ENCODE measurements around the gene NFX1.

NFX1 gene

GRCh38 chr9:33249983-33250382 is 40.3 kb upstream of the NFX1 start:
- H3K79me1 ChIP-seq (replicated peaks; ENCODE audit: low read length, poor library complexity, severe bottlenecking): peaks cover 3% of the 10 kb centered on the region

GRCh38 chr9:33250458-33250995 is 39.8 kb upstream of the NFX1 start:
- no peak overlapping the region for H3K4me3 ChIP-seq (ENCODE audit: insufficient read depth in 1 of 2, low read depth in 1 of 2, low read length in 2 of 2)
- H3K18ac ChIP-seq (ENCODE audit: low read depth in 1 of 2, low read length in 2 of 2): no peak overlapping the region
- H4K91ac ChIP-seq (ENCODE audit: low read length): no peak overlapping the region
- no peak overlapping the region for H3K27ac ChIP-seq (ENCODE audit: low read length, poor library complexity, severe bottlenecking)
- no peak overlapping the region for H2BK5ac ChIP-seq (ENCODE audit: low read depth, low read length, poor library complexity, severe bottlenecking)
- peaks cover 28 to 43% of the 10 kb centered on the region in 2 experiments for H3K36me3 ChIP-seq (ENCODE audit: control insufficient read depth in 1 of 2, insufficient read depth in 2 of 2, low read depth in 1 of 2, low read length in 2 of 2)
- no peak overlapping the region for H2BK120ac ChIP-seq (ENCODE audit: low read depth, low read length)
- no peak overlapping the region for H2BK15ac ChIP-seq (ENCODE audit: low read depth, poor library complexity, severe bottlenecking)
- H2BK12ac ChIP-seq (ENCODE audit: low read length in 2 of 2): peak overlapping the region in 1 of 2 experiments; percentile 39
- H3K9ac ChIP-seq (ENCODE audit: low read length): peak overlapping the region; percentile 78
- peak; percentile 60 for DNase-seq
- H3K27me3 ChIP-seq (ENCODE audit: control insufficient read depth in 1 of 2, insufficient read depth in 1 of 2, low read length in 2 of 2): no peaks in the 10 kb centered on the region
- peaks cover 3% of the 10 kb centered on the region for H3K4me1 ChIP-seq (ENCODE audit: control insufficient read depth, insufficient read depth, low read depth, low read length)
- no peak overlapping the region for H2AFZ ChIP-seq (ENCODE audit: low read depth, low read length)
- no peak overlapping the region for H2AK5ac ChIP-seq (ENCODE audit: low read length, severe bottlenecking)
- H3K14ac ChIP-seq (ENCODE audit: low read length in 2 of 2): no peak overlapping the region
- WGBS: no CpG with 5 or more reads among the region's 1 CpG
- H3K79me1 ChIP-seq (replicated peaks; ENCODE audit: low read length, poor library complexity, severe bottlenecking): peaks cover 3% of the 10 kb centered on the region
- no peak overlapping the region for H3K4ac ChIP-seq (ENCODE audit: low read depth in 1 of 2, low read length in 2 of 2)
- H3K9me3 ChIP-seq (ENCODE audit: control insufficient read depth, low read length): no peaks in the 10 kb centered on the region
- H3K23ac ChIP-seq (ENCODE audit: low read length in 2 of 2): no peak overlapping the region
- H4K8ac ChIP-seq (ENCODE audit: low read length): no peak overlapping the region
- H3K4me2 ChIP-seq (ENCODE audit: low read length, poor library complexity, severe bottlenecking): no peak overlapping the region

More at GRCh38 chr9:33249983-33250382, 40.3 kb upstream of the NFX1 start:
- DNase-seq: no peak
- H2BK15ac ChIP-seq (ENCODE audit: low read depth, poor library complexity, severe bottlenecking): no peak overlapping the region
- no peak overlapping the region for H3K4ac ChIP-seq (ENCODE audit: low read depth in 1 of 2, low read length in 2 of 2)
- H3K23ac ChIP-seq (ENCODE audit: low read length in 2 of 2): no peak overlapping the region
- H3K4me3 ChIP-seq (ENCODE audit: insufficient read depth in 1 of 2, low read depth in 1 of 2, low read length in 2 of 2): no peak overlapping the region
- no peak overlapping the region for H2BK120ac ChIP-seq (ENCODE audit: low read depth, low read length)
- no peak overlapping the region for H4K8ac ChIP-seq (ENCODE audit: low read length)
- no peak overlapping the region for H3K18ac ChIP-seq (ENCODE audit: low read depth in 1 of 2, low read length in 2 of 2)
- H3K9me3 ChIP-seq (ENCODE audit: control insufficient read depth, low read length): no peaks in the 10 kb centered on the region
- H2AK5ac ChIP-seq (ENCODE audit: low read length, severe bottlenecking): no peak overlapping the region
- peaks cover 6% of the 10 kb centered on the region for H3K4me1 ChIP-seq (ENCODE audit: control insufficient read depth, insufficient read depth, low read depth, low read length)
- H3K36me3 ChIP-seq (ENCODE audit: control insufficient read depth in 1 of 2, insufficient read depth in 2 of 2, low read depth in 1 of 2, low read length in 2 of 2): peaks cover 23 to 37% of the 10 kb centered on the region in 2 experiments
- H3K27me3 ChIP-seq (ENCODE audit: control insufficient read depth in 1 of 2, insufficient read depth in 1 of 2, low read length in 2 of 2): no peaks in the 10 kb centered on the region
- H2BK12ac ChIP-seq (ENCODE audit: low read length in 2 of 2): no peak overlapping the region
- H3K9ac ChIP-seq (ENCODE audit: low read length): peak overlapping the region; percentile 78
- 94% methylated on average over 2 of the region's 2 CpGs for WGBS
- H3K4me2 ChIP-seq (ENCODE audit: low read length, poor library complexity, severe bottlenecking): no peak overlapping the region
- H4K91ac ChIP-seq (ENCODE audit: low read length): no peak overlapping the region
- no peak overlapping the region for H2AFZ ChIP-seq (ENCODE audit: low read depth, low read length)
- H2BK5ac ChIP-seq (ENCODE audit: low read depth, low read length, poor library complexity, severe bottlenecking): no peak overlapping the region
- no peak overlapping the region for H3K27ac ChIP-seq (ENCODE audit: low read length, poor library complexity, severe bottlenecking)
- no peak overlapping the region for H3K14ac ChIP-seq (ENCODE audit: low read length in 2 of 2)

DNA sequence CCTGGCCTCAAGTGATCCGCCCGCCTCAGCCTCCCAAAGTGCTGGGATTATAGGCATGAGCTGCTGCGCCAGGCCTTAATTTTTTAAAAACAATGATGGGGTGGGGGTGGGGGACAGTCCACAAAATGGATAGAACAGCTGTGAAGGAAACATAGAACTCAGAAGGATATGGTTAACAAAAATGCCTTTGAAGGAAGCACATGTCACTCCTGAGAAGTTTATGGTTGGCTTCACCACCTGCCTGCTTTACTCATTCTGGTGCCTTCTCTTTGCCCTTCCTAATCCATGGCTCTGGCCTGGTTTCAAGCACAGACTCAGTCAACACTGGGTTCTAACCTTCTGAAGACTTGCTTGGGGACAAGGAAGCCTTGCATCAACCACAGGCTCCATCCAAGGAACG is 36.1 kb upstream of the NFX1 start:
- Histone ChIP-seq H3K79me1 (replicated peaks; ENCODE audit: low read length, poor library complexity, severe bottlenecking) (peaks cover 6% of the 10 kb centered on the region), H4K8ac (ENCODE audit: low read length) (no peak overlapping the region), H2AFZ (ENCODE audit: low read depth, low read length) (no peak overlapping the region), H3K27ac (ENCODE audit: low read length, poor library complexity, severe bottlenecking) (no peak overlapping the region), H3K36me3 (ENCODE audit: control insufficient read depth in 1 of 2, insufficient read depth in 2 of 2, low read depth in 1 of 2, low read length in 2 of 2) (peaks cover 25 to 70% of the 10 kb centered on the region in 2 experiments), H3K23ac (ENCODE audit: low read length in 2 of 2) (no peak overlapping the region), H2BK12ac (ENCODE audit: low read length in 2 of 2) (no peak overlapping the region), H3K4me1 (ENCODE audit: control insufficient read depth, insufficient read depth, low read depth, low read length) (peaks cover 8% of the 10 kb centered on the region), H2BK5ac (ENCODE audit: low read depth, low read length, poor library complexity, severe bottlenecking) (no peak overlapping the region), H3K18ac (ENCODE audit: low read depth in 1 of 2, low read length in 2 of 2) (no peak overlapping the region), H3K9ac (ENCODE audit: low read length) (no peak overlapping the region), H3K4ac (ENCODE audit: low read depth in 1 of 2, low read length in 2 of 2) (no peak overlapping the region), H3K9me3 (ENCODE audit: control insufficient read depth, low read length) (no peaks in the 10 kb centered on the region), H2BK120ac (ENCODE audit: low read depth, low read length) (no peak overlapping the region), H4K91ac (ENCODE audit: low read length) (no peak overlapping the region), H3K4me3 (ENCODE audit: insufficient read depth in 1 of 2, low read depth in 1 of 2, low read length in 2 of 2) (no peak overlapping the region), H2BK15ac (ENCODE audit: low read depth, poor library complexity, severe bottlenecking) (no peak overlapping the region), H3K27me3 (ENCODE audit: control insufficient read depth in 1 of 2, insufficient read depth in 1 of 2, low read length in 2 of 2) (no peaks in the 10 kb centered on the region), H3K14ac (ENCODE audit: low read length in 2 of 2) (no peak overlapping the region), H2AK5ac (ENCODE audit: low read length, severe bottlenecking) (no peak overlapping the region), H3K4me2 (ENCODE audit: low read length, poor library complexity, severe bottlenecking) (no peak overlapping the region)
- no peak for DNase-seq
- over 99% methylated on average over 4 of the region's 4 CpGs for WGBS

GRCh38 chr9:33255014-33255413 is 35.3 kb upstream of the NFX1 start:
- H3K23ac ChIP-seq (ENCODE audit: low read length in 2 of 2): no peak overlapping the region
- H2BK12ac ChIP-seq (ENCODE audit: low read length in 2 of 2): no peak overlapping the region
- H3K27me3 ChIP-seq (ENCODE audit: control insufficient read depth in 1 of 2, insufficient read depth in 1 of 2, low read length in 2 of 2): no peaks in the 10 kb centered on the region
- H3K4me1 ChIP-seq (ENCODE audit: control insufficient read depth, insufficient read depth, low read depth, low read length): peaks cover 8% of the 10 kb centered on the region
- H4K91ac ChIP-seq (ENCODE audit: low read length): no peak overlapping the region
- H3K36me3 ChIP-seq (ENCODE audit: control insufficient read depth in 1 of 2, insufficient read depth in 2 of 2, low read depth in 1 of 2, low read length in 2 of 2): peaks cover 28 to 78% of the 10 kb centered on the region in 2 experiments
- no peak overlapping the region for H3K4ac ChIP-seq (ENCODE audit: low read depth in 1 of 2, low read length in 2 of 2)
- no peak overlapping the region for H3K9ac ChIP-seq (ENCODE audit: low read length)
- no peak overlapping the region for H3K18ac ChIP-seq (ENCODE audit: low read depth in 1 of 2, low read length in 2 of 2)
- peaks cover 13% of the 10 kb centered on the region for H3K79me1 ChIP-seq (replicated peaks; ENCODE audit: low read length, poor library complexity, severe bottlenecking)
- no peak overlapping the region for H3K14ac ChIP-seq (ENCODE audit: low read length in 2 of 2)
- no peak for DNase-seq
- no peaks in the 10 kb centered on the region for H3K9me3 ChIP-seq (ENCODE audit: control insufficient read depth, low read length)
- no peak overlapping the region for H2BK120ac ChIP-seq (ENCODE audit: low read depth, low read length)
- 96% methylated on average over 8 of the region's 8 CpGs for WGBS
- no peak overlapping the region for H2BK15ac ChIP-seq (ENCODE audit: low read depth, poor library complexity, severe bottlenecking)
- H3K4me2 ChIP-seq (ENCODE audit: low read length, poor library complexity, severe bottlenecking): no peak overlapping the region
- no peak overlapping the region for H2AFZ ChIP-seq (ENCODE audit: low read depth, low read length)
- no peak overlapping the region for H3K4me3 ChIP-seq (ENCODE audit: insufficient read depth in 1 of 2, low read depth in 1 of 2, low read length in 2 of 2)
- H2BK5ac ChIP-seq (ENCODE audit: low read depth, low read length, poor library complexity, severe bottlenecking): no peak overlapping the region
- no peak overlapping the region for H2AK5ac ChIP-seq (ENCODE audit: low read length, severe bottlenecking)
- no peak overlapping the region for H3K27ac ChIP-seq (ENCODE audit: low read length, poor library complexity, severe bottlenecking)
- H4K8ac ChIP-seq (ENCODE audit: low read length): peak overlapping the region; percentile 12
